HEK293T (cell line): Measurements from ENCODE around the gene MGLL.

Experiments
- BHLHE40 ChIP-seq: fragments of 450-650 bp; IDR thresholded peaks from 2 replicates; pipeline ENCODE4 v1.6.1; 2016; ENCODE audit warnings: mild to moderate bottlenecking, moderate library complexity, borderline replicate concordance
- ELF4 ChIP-seq: fragments of 450-650 bp; IDR thresholded peaks from 2 replicates; pipeline ENCODE4 v1.6.1; 2017; ENCODE audit warnings: antibody characterized with exemption
- FOXA1 ChIP-seq: fragments of 450-650 bp; IDR thresholded peaks from 2 replicates; pipeline ENCODE4 v1.6.1; 2016; ENCODE audit warnings: mild to moderate bottlenecking
- FOXK2 ChIP-seq: fragments of 450-650 bp; IDR thresholded peaks from 2 replicates; pipeline ENCODE4 v1.6.1; 2016; ENCODE audit warnings: mild to moderate bottlenecking
- FOXM1 ChIP-seq: fragments of 450-650 bp; IDR thresholded peaks from 2 replicates; pipeline ENCODE4 v1.6.1; 2017; ENCODE audit warnings: mild to moderate bottlenecking, borderline replicate concordance
- HDGF ChIP-seq: fragments of 450-650 bp; IDR thresholded peaks from 2 replicates; pipeline ENCODE4 v1.6.1; 2017; ENCODE audit warnings: antibody characterized with exemption, borderline replicate concordance
- NFRKB ChIP-seq: fragments of 450-650 bp; IDR thresholded peaks from 2 replicates; pipeline ENCODE4 v1.6.1; 2016; ENCODE audit warnings: mild to moderate bottlenecking, moderate library complexity
- SP1 ChIP-seq: fragments of 450-650 bp; IDR thresholded peaks from 2 replicates; pipeline ENCODE4 v1.6.1; 2017
- TARDBP ChIP-seq: fragments of 450-650 bp; IDR thresholded peaks from 2 replicates; pipeline ENCODE4 v1.6.1; 2016
- ZNF384 ChIP-seq: fragments of 450-650 bp; IDR thresholded peaks from 2 replicates; pipeline ENCODE4 v1.6.1; 2016
- TF ChIP-seq, protein P1 (sequence below): fragments of 450-650 bp; IDR thresholded peaks from 2 replicates; pipeline ENCODE4 v1.6.1; 2016

- TF ChIP-seq NFRKB (no peak), FOXM1 (no peak), SP1 (no peak), TARDBP (no peak), FOXK2 (no peak), HDGF (no peak), FOXA1 (no peak), ELF4 (no peak), BHLHE40 (no peak), ZNF384 (no peak)
- TF ChIP-seq, protein P1, sequence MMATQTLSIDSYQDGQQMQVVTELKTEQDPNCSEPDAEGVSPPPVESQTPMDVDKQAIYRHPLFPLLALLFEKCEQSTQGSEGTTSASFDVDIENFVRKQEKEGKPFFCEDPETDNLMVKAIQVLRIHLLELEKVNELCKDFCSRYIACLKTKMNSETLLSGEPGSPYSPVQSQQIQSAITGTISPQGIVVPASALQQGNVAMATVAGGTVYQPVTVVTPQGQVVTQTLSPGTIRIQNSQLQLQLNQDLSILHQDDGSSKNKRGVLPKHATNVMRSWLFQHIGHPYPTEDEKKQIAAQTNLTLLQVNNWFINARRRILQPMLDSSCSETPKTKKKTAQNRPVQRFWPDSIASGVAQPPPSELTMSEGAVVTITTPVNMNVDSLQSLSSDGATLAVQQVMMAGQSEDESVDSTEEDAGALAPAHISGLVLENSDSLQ, result no peak
Measured at GRCh38 chr3:127680798-127681221, 141.5 kb downstream of the MGLL start.
